GM21528 (cell line): ENCODE results near the gene MAP1LC3B.

Source experiments
- ATAC-seq: cut with Tn5 transposase; IDR thresholded peaks from one replicate; pipeline ENCODE4 v1.9.1; 2021; ENCODE audit warnings: mild to moderate bottlenecking, moderate library complexity; ENCODE audit not compliant: unreplicated experiment, low FRiP score

MAP1LC3B gene

DNA sequence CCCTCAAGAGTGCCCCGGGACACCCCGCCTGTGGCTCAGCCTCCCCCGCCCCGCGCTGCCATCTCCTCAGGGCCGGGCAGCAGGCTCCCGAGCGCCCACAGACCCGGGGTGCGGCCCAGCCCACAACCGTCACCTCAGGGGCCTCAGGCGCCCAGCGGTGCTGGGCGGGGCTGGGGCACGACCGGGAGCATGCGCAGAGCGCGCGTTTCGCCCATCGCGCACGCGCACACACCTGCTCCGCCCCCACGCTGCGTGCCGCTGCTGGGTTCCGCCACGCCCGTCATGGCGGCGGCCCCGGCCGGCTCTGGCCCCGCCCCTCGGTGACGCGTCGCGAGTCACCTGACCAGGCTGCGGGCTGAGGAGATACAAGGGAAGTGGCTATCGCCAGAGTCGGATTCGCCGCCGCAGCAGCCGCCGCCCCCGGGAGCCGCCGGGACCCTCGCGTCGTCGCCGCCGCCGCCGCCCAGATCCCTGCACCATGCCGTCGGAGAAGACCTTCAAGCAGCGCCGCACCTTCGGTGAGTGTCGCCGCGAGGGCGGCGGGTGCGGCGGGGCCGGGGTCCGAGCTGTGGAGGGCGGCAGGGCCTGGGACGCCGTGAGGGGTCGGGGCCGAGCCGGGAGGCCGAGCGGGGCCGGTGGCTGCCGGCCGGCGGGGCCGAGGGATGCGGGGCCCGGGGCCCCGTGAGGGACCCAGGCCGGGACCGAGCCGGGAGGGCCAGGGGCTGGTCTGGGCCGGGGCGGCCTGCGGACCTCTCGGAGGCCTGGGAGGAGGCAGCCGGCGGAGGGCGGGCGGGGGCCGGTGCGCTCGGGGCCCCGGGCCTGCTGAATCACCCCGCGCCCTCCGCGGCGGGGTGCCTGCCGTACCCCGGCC, at the start of gene MAP1LC3B:
MAP1LC3B (plus strand) TSS at position 387 of the 871 bp plus-strand sequence; CDS start at position 479, 92 bp downstream.
- peak; percentile 67 for ATAC-seq

DNA sequence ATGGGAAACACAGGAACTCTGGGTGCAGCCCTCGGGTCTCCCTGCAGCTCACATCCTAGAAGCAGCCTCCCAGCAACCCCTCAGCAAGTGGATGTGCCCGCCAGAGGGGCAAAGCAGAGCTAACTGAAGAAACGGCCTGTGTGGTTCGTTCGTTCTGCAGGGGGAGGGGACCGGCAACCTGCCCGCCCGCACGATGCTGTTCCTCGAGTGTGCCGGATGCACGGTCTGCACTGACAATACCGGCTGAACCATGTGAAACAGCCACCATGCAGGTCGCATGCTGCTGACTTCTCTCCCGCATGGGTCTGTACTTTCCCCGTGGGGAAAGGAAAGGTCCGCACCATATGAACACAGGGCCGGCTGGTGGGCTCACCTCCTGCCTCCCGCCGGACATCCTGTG, 49.6 kb upstream of the MAP1LC3B start:
- ATAC-seq: no peak

GRCh38 chr16:87342978-87343752, 49.0 kb upstream of the MAP1LC3B start:
- no peak for ATAC-seq

DNA sequence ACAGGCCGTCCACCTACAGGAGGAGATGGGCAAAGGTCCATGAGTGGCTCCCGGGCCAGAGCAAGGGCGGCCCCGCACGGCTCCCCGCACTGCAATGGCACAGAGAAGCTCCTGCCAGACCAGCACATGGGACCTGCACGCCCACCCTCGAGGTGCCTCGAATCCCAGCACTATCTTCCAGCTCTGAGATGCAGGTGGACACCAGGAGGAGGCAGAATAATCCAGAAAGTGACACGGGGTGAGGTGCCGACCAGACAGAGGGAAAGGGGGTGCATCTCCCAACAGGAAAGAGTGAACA, 48.4 kb upstream of the MAP1LC3B start:
- ATAC-seq: no peak

GRCh38 chr16:87344165-87344930, 47.8 kb upstream of the MAP1LC3B start:
- no peak for ATAC-seq

GRCh38 chr16:87344931-87345631, 47.1 kb upstream of the MAP1LC3B start:
- ATAC-seq: no peak

DNA sequence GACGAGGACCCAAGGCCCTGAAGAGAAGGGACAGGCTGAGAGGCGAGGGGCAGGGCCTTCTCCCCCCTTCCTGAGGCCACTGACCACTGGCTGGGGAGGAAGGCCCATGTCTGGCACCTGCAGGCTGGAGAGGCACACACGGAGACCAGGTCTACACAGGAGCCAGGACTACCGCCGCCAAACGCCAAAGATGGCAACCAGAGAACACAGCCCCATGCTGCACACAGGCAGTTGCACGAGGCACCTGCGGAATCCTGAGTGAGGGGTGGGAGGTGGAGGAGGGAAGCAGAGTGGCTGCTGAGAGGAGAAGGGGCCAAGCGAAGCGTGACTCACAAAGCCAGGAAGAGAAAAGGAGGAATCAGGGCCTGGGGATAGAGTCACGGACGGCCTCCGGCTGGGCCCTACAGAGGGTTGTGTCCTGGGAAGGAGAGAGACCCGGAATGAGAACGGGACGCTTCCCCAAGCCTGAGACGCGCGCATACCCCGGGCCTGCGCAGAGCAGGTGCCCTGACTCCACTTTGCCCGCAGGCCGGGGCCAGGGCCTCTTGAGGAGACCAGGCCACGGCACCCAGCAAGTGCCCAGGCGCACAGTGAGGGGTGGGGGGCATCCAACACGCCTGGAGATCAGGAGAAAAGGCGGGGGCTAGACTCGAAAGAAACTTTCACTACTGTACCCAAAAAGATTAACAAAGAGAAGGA, 46.3 kb upstream of the MAP1LC3B start:
- ATAC-seq: no peak

DNA sequence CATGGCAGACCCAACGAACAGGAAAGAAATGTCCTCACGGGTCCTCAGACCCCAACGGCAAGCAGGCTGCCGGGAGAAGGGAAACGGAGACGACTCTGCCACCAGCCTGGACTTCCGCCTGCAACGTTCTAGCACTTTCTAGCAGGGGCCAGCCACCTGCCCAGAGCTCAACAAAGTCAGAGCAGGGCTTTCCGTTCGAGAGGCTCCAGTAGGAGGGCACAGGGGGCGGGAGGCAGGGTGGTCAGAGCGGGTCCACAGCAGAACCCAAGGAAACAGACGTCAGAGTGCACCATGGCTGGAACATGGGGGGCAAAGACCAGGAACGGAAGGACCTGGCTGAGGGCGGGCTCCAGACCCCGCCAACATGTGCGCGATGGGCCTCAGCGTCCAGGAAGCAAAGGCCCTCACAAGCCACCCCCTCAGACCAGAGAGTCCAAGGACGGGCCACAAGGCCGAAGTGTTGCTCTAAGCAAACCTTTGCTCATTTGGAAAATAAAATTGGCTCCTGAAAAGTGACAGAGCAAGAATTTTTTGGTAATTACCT, 45.5 kb upstream of the MAP1LC3B start:
- ATAC-seq: no peak

- ATAC-seq: no peak
Observed at GRCh38 chr16:87347932-87348615, 44.1 kb upstream of the MAP1LC3B start.

DNA sequence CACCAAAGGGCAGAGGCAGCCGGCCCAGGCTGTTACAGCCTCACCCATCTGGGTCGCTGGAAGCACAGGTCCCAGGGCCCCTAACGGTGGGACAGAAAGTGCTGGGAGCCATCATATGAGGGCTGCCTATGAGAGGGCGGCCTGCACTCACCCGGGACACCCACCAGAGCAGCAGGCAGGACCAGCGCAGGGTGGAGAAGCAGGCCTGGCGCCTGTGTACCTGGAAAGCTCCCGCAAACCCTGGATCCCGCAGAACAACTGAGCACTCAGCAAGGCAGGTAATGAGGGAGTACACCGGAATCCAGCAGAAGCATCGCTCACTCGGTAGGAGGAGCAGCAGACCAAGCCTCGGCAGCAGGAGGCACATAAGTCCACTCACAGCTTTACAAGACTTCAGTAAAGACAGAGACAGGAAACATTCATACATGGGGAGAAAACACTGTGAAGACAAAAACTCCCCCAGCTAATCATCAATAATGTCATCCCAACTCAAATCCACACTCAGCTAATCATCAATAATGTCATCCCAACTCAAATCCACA, 43.4 kb upstream of the MAP1LC3B start:
- ATAC-seq: no peak

DNA sequence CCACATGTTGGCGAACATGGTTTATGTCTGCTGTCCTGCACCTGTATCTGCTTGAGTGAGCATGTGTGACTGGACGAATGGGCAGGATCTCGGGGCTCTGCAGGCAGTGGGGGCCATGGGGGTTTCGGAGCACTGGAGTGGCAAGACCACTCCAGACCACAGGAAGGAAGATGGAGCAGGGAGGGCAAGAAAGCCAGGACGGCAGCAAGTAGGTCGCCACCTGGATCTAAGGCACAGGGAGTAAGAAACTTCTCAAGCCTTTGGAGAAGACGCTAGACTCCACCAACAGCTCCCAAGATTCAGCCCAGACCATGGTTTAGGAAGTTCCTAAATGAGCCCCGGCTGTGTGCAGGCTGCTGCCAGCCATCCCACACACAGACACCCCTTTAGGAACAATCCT, 42.1 kb upstream of the MAP1LC3B start:
- ATAC-seq: no peak

DNA sequence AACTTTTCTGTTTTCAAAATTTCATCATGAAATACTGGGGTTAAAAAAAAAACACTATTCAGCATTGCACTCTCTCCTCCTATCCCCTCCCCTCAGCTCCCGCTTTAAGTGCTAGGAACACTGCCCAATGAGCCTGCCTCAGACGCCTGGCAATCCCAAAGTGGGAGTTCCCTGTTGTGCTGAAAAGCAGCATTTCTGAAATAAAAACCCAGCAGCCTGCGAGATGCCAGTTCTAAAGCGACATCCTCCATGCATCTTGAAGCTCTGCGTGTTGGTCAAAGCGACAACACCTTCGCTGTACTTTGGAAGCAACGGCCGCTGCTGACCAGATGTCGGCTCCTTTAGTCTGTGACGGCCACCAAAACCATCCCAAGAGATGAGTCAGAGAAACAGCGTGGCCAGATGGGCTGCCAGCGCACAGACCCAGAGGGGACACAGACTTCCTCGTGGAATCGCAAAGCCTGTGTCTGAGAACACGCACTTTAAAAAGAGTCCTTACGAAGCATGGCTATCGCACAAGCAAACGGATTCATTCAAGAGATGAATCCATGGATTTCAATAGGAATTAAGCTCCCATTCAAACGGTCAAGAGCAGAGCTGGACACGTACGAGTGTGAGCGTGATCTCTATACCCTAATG, 41.3 kb upstream of the MAP1LC3B start:
- no peak for ATAC-seq

DNA sequence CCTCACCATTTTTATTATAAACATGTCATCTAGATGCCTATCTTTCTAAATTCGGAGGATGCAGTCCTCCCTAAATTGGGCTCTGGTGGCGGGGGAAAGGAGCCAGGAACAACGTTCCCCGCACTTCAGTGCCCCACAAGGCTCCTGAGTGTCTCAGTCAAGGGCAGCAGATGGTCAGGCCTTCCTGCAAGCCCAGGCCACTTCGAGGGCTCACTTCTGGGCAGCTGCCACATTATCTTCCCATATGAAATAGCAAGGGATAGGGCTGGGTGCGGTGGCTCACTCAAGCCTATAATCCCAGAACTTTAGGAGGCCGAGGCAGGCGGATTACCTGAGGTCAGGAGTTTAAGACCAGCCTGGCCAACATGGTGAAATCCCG, 40.8 kb upstream of the MAP1LC3B start:
- ATAC-seq: no peak

GRCh38 chr16:87352818-87353217, 39.3 kb upstream of the MAP1LC3B start:
- no peak for ATAC-seq

GRCh38 chr16:87353613-87354012, 38.5 kb upstream of the MAP1LC3B start:
- no peak for ATAC-seq

DNA sequence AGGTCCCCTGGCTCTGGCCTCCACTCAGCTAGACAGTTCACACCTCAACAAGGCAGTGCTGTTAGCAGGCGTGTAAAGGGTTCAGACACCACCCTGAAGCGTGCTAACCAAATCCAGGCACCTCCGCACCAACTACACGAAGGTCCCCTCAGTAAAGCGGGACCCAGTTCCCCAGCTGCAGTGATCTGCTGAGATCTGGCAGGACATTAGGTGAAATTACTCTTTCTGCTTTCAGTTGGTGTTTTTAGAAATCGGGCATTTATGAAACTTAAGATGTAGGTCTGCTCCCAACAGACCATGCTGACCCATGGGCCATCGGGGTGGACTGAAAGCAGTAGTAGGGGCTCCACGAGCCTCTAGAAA, 35.7 kb upstream of the MAP1LC3B start:
- no peak for ATAC-seq

DNA sequence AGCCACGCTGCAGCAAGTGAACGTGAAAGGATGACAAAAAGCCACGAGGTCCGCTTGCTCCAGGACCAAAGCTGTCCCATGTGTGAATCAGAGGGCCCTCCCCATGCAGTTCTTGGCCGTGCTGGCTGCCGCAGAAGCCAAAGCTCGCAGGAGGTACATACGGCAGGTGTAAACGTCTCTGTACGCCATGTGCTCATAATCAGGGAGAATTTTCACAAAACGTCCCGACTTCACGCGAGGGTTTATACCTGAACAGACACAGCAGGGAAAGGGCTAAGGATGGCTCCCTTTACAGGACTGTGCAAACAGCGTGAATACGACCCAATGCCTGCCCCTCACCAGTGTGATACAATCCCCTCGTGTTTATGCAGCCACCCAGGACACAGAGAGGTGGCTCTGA, 33.9 kb upstream of the MAP1LC3B start:
- no peak for ATAC-seq

DNA sequence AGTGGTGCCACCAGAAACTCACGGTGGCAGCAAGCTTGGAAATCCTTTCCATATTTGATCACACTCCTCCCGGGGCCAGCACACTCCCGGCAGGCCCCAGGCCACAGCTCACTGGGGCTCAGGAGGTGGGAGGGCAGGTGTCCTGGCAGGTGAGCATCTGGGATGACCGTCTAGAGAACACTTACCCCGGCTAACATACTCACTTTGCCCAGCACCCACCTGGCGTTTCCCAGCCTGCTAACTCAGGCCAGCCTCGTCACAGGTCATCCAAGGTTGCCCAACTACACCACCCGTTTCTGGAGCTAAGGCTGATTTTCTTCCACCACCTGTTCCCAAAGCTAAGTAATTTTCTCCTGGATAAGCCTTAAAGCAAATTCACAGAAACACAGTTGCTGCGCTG, 33.4 kb upstream of the MAP1LC3B start:
- no peak for ATAC-seq
